CD4-positive, alpha-beta T cell (primary cell): ENCODE data around the gene CST11. TPM values are rescaled to one million over a fixed set of nuclear protein-coding genes. Genes with fewer than 3 reads are reported as not detected.

ENCODE experiments used
- ATAC-seq: fragments of 200-7000 bp; cut with Tn5 transposase; one replicate; pipeline ENCODE4 v1.10.0; 2022; ENCODE audit warnings: mild to moderate bottlenecking; ENCODE audit not compliant: poor library complexity
- CTCF ChIA-PET: fragments of 350-600 bp; sonication (Branson Sonifier 250); formaldehyde crosslinking; loops from one replicate; lab custom pipeline; 2021; ENCODE audit warnings: antibody characterized with exemption, inconsistent platforms; lab: Charles Lee
- POLR2A ChIA-PET: fragments of 350-600 bp; sonication (Branson Sonifier 250); formaldehyde crosslinking; loops from one replicate; lab custom pipeline; 2021; ENCODE audit warnings: antibody characterized with exemption, inconsistent platforms; lab: Charles Lee
- DNase-seq, 14 experiments: peaks; one replicate each; pipeline ENCODE4 v3.0.0-alpha.2; 2013 to 2020; ENCODE audit warnings: mixed read lengths in 2 of 14
- H3K27ac ChIP-seq, 2 donors: one replicate each; pipeline versions ENCODE4 v1.5.1 to v1.7.0; 2013; ENCODE audit warnings: low read length in 2 of 2, low read depth in 1 of 2, mild to moderate bottlenecking in 1 of 2
- H3K27me3 ChIP-seq, 2 experiments: 1 replicate in 1 of 2; 2 replicates in 1 of 2; pipeline versions ENCODE4 v1.6.1 to v1.7.0; 2013; ENCODE audit warnings: low read length in 2 of 2, control low read depth in 1 of 2, mild to moderate bottlenecking in 1 of 2, moderate library complexity in 1 of 2; ENCODE audit not compliant: insufficient read depth in 2 of 2, control insufficient read depth in 1 of 2
- H3K36me3 ChIP-seq: one replicate; pipeline ENCODE4 v1.6.1; 2013; ENCODE audit warnings: low read length, control low read depth; ENCODE audit not compliant: insufficient read depth
- H3K4me1 ChIP-seq: one replicate; pipeline ENCODE4 v1.6.1; 2013; ENCODE audit warnings: low read length, control low read depth; ENCODE audit not compliant: insufficient read depth
- H3K4me3 ChIP-seq: one replicate; pipeline ENCODE4 v1.5.1; 2013; ENCODE audit warnings: mild to moderate bottlenecking, low read length, moderate library complexity
- H3K9me3 ChIP-seq, 2 experiments: 1 replicate in 1 of 2; 2 replicates in 1 of 2; pipeline versions ENCODE4 v1.6.1 to v1.7.0; 2013; ENCODE audit warnings: low read length in 2 of 2, mild to moderate bottlenecking in 2 of 2, control low read depth in 1 of 2, moderate library complexity in 1 of 2; ENCODE audit not compliant: control insufficient read depth in 1 of 2, insufficient read depth in 1 of 2
- H3K27ac Mint-ChIP-seq: one replicate; pipeline ENCODE4 v1.8.0; 2020; ENCODE audit warnings: mixed read lengths
- H3K27me3 Mint-ChIP-seq: one replicate; pipeline ENCODE4 v1.8.0; 2021; ENCODE audit warnings: mixed read lengths
- H3K36me3 Mint-ChIP-seq: one replicate; pipeline ENCODE4 v1.8.0; 2021; ENCODE audit warnings: low read depth, mixed read lengths
- H3K4me1 Mint-ChIP-seq: one replicate; pipeline ENCODE4 v1.8.0; 2021; ENCODE audit warnings: low read depth, mixed read lengths
- H3K4me3 Mint-ChIP-seq: one replicate; pipeline ENCODE4 v1.8.0; 2020; ENCODE audit warnings: mild to moderate bottlenecking, mixed read lengths
- H3K9me3 Mint-ChIP-seq: one replicate; pipeline ENCODE4 v1.8.0; 2020; ENCODE audit warnings: mixed read lengths
- CTCF ChIP-seq: fragments of 200-600 bp; IDR thresholded peaks from one replicate; pipeline ENCODE4 v1.8.0; 2022; ENCODE audit warnings: antibody characterized with exemption, mild to moderate bottlenecking
- intact Hi-C, 2 experiments: fragments of 100-400 bp; cut with DNase I in 1 of 2; cut with micrococcal nuclease in 1 of 2; formaldehyde crosslinking; loops; one replicate each; pipeline versions ENCODE4 v1.15.1 to v1.9.0; 2023 to 2025; cut with DNase I, micrococcal nuclease
- total RNA-seq, 174 experiments: library from RNA in 2 of 174; stranded (reverse) in 2 of 174; gene quantifications; one replicate each; pipeline ENCODE4 v1.2.3 and lab custom pipeline; 2021 to 2026

CST11 gene
- total RNA-seq, 2 experiments from 2014 or later, result not detected

GRCh38 chr20:23482138-23482537, 29.5 kb upstream of the CST11 start:
- Mint-ChIP-seq H3K4me1 (no peaks in the 10 kb centered on the region), H3K27ac (no peak overlapping the region), H3K27me3 (no peaks in the 10 kb centered on the region), H3K4me3 (no peak overlapping the region), H3K36me3 (no peaks in the 10 kb centered on the region), H3K9me3 (no peaks in the 10 kb centered on the region)
- intact Hi-C loops, result no loop called here
- no peak overlapping the region for H3K4me3 ChIP-seq
- H3K9me3 ChIP-seq, result no peaks in the 10 kb centered on the region
- H3K36me3 ChIP-seq, result no peaks in the 10 kb centered on the region
- TF ChIP-seq CTCF, result no peak
- POLR2A ChIA-PET, result interaction anchor here (0.8 kb wide), 1 partner anchor 11 kb away, joined by 3 read pairs; no protein-coding TSS in a partner anchor
- H3K27me3 ChIP-seq, result peaks cover 0 to 4% of the 10 kb centered on the region in 2 experiments
- CTCF ChIA-PET, result no interaction called here
- H3K27ac ChIP-seq, result no peak overlapping the region
- no peak for ATAC-seq
- no peaks in the 10 kb centered on the region for H3K4me1 ChIP-seq
- DNase-seq, result no peak

- no peaks in the 10 kb centered on the region for H3K4me1 Mint-ChIP-seq
- H3K4me3 ChIP-seq, result no peak overlapping the region
- H3K36me3 ChIP-seq, result no peaks in the 10 kb centered on the region
- no peaks in the 10 kb centered on the region for H3K36me3 Mint-ChIP-seq
- H3K4me1 ChIP-seq, result no peaks in the 10 kb centered on the region
- POLR2A ChIA-PET, result no interaction called here
- no peak overlapping the region for H3K27ac ChIP-seq
- CTCF ChIA-PET, result no interaction called here
- H3K4me3 Mint-ChIP-seq, result no peak overlapping the region
- peaks cover 0 to 5% of the 10 kb centered on the region in 2 experiments for H3K9me3 ChIP-seq
- DNase-seq (no peak), ATAC-seq (no peak)
- H3K27me3 Mint-ChIP-seq, result no peaks in the 10 kb centered on the region
- no peak for TF ChIP-seq CTCF
- H3K9me3 Mint-ChIP-seq, result no peaks in the 10 kb centered on the region
- H3K27ac Mint-ChIP-seq, result no peak overlapping the region
- intact Hi-C loops, result no loop called here
- H3K27me3 ChIP-seq, result peaks cover 0 to 4% of the 10 kb centered on the region in 2 experiments
These were observed 26.4 kb upstream of the CST11 start for GRCh38 chr20:23479043-23479442.

GRCh38 chr20:23477223-23477622, 24.5 kb upstream of the CST11 start:
- H3K27me3 ChIP-seq, result peaks cover 0 to under 1% of the 10 kb centered on the region in 2 experiments
- H3K9me3 ChIP-seq, result peaks cover 0 to 5% of the 10 kb centered on the region in 2 experiments
- no peak for ATAC-seq
- H3K4me3 Mint-ChIP-seq, result no peak overlapping the region
- no peak overlapping the region for H3K4me3 ChIP-seq
- no peaks in the 10 kb centered on the region for H3K9me3 Mint-ChIP-seq
- H3K27me3 Mint-ChIP-seq, result peaks cover 3% of the 10 kb centered on the region
- TF ChIP-seq CTCF, result no peak
- H3K4me1 Mint-ChIP-seq, result no peaks in the 10 kb centered on the region
- POLR2A ChIA-PET, result no interaction called here
- H3K36me3 Mint-ChIP-seq, result no peaks in the 10 kb centered on the region
- intact Hi-C loops, result no loop called here
- H3K27ac ChIP-seq, result no peak overlapping the region
- no peaks in the 10 kb centered on the region for H3K36me3 ChIP-seq
- H3K27ac Mint-ChIP-seq, result no peak overlapping the region
- CTCF ChIA-PET, result no interaction called here
- no peak for DNase-seq
- no peaks in the 10 kb centered on the region for H3K4me1 ChIP-seq
